Suppressor macrophage treated with lipopolysaccharide for 1 hour (primary cell): Measurements from ENCODE around the gene PHF14.

ENCODE experiments used
- DNase-seq, 3 donors: peaks; one replicate each; pipeline ENCODE4 v3.0.0-alpha.2; 2020 to 2022

The PHF14 gene

DNA sequence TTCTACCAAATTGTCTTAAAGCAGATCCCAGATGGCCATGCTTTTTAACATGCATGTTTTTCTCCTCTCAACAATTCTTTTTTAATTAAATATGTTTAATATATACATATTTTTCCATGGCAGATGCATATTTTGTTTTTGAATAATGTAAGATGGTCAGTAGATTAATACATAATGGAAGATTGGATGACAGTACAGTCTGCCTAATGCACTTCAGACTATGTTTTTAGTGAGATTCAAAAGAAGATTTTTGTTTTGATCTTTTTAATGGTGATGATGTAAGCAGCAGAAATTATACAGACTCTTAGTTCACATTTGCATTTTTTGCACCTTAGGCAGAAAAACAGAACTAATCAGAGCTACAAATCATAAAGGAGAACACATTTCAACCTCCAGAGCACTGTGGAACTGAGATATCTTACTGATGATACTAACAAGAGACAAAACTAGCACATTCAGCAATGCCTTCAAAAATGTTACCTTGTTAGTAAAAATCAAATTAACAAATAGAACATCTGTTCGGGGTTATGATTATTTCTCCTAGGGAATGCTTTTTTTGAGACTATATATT is 203.4 kb downstream of the PHF14 start:
- no peak for DNase-seq

DNA sequence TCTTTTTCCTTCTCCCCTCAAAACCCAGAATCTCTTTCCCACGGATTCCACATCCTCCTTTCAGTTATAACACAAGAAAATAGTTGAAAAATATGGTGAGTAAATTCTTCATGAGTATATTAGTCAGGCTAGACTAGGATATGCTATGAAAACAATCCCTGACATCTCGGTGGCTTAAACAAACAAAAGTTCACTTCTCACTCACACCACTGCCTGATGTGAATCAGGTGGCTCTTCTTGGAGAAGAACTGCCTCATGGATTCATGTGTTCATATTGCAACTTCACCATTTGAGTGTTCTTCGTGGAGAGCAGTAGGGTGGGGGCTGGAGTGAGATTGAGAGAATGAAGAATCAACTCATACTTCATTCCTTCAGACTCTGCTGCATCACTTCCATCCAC is 204.1 kb downstream of the PHF14 start:
- no peak for DNase-seq

DNA sequence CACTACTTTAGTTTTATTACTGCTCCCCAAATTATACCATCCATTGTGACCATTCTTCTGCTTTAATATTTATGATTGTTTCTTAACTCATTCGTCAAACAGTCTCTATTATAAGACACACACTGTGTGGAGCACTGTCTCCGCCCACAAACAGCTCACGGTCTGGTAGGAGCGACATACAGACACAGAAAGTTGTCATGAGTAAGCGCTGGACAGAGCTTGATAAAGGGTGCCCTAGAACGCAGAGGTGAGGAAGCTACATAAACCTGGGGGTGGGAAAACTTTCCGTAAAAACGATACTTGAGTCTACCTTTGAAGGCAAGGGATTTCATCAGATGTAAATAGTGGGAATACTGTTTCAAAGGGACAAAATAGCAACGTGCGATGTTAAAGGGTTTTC is 207.9 kb downstream of the PHF14 start:
- no peak for DNase-seq

DNA sequence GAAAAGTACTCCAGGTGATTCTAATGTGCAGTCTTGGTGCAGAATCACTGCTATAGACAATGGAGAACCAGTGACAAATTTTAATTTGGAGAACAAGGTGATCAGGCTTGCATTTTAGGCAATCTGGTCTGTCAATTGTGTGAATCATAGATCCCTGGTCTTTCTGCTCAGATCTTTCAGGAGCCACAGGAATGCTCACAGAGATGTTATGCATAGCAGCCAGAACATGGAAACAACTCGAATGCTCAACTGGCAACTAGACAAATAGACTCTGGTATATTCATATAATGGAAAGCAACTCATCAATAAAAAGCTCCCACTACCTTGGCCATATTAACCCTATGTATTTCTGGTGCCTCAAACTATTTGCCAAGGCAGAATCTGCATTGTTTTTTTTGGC is 209.1 kb downstream of the PHF14 start:
- DNase-seq: no peak

DNA sequence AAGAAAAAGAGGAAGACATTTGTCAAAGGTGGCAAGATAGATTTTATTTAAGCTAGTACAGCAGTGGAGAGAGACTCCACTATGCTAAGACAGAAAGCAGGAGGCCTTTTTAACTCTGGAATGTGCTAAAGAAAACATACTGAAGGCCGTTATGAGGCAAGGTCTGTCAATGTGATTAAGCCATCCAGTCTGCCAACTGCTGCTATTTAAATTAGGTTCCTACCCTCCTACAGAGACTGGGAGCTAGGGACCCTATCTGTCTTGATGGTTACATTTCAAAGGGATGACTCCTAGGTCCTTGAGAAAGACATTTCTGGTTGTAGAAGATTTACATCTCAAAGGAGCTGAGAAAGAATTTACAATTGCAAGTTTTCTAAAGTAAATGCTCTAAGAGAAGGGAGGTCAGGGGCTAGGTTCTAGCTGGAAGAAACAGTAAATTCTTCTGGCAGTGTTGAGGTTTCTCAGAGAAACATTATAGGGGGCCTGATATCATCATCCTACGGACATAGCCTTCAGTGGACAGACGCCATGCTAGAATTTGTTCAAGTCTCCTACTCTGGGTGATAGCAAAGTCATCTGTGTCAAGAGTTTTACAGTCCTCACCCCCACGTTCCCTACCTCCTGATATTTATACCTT is 211.6 kb downstream of the PHF14 start:
- DNase-seq: no peak

DNA sequence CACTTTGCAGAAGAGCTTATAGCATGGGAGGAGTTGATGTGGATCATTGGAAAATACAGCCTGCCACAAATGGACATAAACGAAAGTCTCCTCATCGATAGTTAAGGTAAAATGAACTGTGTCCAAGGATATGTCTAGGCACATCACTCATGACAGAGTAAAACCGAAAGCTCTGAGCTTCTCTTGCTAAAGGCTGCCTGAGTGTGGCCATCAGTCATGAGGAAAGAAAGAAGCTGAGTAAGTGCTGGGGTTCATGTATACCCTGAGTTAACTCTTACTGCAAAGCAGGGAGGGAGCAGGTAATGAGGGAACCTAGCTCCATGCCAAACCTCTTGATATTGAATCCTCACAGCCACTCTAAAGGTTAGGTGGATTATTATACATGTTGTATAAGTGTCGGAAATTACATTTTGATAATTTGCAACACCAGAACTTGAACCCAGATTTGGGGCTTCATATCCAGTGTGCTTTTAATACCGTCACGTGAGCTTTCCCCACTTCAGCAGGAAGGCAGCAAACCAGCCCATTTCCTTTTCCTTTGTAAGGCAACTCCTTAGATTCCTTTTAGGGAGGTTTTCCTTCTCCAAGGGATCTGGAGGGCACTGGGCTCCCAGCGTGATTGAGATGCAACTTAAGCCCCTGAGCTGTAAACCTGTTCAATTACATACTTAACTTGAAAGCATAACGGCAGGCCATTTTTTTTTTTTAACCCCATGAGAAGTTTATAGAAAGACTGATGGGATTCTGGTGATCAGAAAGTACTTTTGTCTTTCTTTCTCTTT is 215.0 kb downstream of the PHF14 start:
- no peak for DNase-seq

DNA sequence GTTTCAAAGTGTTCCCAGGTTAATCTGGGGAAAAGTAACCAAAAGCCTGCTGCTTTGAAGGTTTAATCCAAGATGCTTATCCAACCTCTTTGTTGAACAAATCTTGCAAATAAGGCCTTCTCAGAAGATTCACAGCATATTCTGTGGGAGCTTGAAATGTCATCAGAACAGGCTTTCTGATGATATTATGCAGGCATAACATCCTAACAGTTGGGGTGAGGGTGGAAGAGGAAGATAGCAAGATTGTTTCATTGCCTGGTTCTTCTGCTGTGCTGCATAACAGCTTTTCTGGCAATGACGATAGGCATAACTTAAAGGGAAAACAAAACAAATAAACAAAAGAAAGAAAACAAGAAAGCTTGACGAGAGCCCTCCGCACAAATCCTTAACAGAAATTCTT is 217.4 kb downstream of the PHF14 start:
- DNase-seq: no peak

DNA sequence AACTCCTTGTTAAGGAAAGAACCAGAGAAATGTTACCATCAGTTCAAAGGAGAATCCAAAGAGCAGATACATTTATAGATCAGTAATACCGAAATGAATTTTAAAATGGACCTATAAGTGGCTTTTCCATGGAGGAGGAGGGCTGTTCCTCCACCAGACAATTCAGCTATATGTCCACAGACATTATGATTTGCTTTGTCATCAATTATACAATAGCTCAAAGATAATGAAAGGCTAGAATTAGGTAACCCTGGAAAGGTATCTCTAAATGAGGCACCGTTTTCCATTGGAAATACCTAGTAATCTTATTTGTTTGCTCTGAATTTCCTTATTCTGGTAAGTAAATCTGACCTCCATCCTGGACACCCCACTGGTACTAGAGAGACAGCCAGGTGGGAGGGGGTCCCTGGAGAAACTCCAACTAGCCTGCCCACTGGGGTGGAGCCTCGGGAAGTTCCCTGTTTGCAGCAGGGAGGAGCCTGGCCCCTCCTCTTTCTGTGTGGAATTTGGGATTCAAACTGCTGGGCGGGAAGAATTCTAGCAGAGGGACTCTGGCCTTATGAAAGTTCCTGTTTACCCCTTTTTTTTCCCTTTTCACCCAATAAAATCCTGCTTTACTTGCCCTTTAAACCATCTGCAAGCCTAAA is 218.0 kb downstream of the PHF14 start:
- no peak for DNase-seq

DNA sequence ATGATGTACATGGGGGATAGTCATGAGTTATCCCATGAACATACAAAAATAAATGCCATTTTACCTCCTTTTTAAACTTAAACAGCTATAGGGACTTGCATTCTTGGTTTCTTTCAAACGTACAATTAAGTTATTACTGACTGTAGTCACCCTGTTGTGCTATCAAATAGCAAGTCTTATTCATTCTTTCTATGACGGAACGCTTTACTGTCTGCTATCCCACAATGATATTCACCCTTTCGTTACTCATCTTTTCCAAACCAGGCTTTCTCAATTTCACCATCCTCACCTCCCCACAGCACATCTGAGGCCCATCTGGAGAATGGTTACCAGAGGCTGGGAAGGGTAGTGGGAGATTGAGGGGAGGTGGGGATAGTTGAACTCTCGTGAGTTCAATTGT is 218.8 kb downstream of the PHF14 start:
- no peak for DNase-seq

DNA sequence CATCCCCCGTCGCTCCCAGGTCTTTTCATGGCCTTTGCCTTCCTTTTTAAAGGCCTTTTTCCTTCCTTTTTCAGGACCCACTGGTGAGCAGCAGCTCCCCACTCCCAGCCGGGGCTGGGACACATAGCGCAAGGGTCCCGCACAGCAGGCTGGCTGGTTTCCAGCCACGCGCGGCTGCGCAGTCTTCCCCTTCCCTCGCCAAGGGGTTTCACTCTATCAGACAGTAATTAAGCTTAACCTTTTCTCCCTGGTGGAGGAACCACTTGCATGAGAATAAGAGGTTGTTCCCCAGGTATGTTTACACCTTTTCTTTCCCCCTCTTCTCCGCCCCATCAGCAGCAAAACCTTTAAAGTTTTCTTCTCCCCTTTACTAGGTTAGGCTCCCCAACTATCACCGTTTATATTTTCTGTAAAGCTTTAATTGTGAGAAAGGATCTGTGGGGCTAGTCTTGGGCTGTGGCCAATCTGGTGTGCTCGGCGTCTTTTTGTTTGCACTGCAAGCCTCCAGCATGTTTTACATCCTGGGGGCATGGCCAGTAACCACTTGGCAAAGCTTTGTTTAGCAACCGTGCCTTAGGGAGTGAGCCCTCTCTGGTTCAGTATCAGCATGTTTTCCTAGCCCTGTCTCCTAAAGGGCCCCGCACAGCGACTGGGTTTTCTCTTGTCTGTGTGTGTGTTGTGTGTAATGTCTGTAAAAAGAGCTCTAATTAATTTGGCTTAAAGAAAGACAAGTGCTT is 219.6 kb downstream of the PHF14 start:
- DNase-seq: no peak

DNA sequence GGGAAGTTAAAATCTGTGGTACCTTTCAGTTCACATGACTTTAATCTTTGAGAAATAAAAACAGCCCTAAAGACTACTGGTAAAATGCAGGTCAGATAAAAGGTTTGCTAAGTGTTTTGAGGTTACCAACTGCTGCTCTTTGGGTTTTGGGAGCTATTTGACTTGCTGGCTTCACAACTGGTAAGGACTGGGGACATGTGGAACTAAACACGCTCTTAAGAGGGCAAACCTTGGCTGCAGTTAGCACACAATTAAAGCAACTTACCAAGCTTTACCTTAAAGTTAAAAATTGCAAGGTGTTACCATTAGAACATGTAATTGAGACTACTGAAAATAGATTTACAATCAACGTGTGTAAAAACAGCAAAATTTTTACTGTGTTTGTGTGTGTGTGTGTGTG is 220.2 kb downstream of the PHF14 start:
- DNase-seq: no peak

DNA sequence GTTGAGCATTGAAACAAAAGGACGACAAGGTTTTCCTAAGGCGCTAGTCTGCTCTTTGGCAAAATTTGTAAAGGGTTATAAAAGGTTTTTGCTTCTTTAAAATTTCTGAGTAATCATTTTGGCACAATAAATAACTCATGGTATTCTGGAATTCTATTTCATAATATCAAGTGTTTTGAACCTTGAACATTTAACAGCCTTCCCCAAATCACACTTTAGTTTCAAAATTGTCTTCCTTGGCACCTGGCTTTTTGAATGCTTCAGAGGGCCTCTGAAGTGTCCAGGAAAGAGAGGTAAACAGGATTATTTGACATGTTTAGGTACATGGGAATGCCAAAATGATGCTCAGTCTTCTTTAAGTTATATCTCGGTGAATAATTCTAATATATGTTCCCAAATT is 220.8 kb downstream of the PHF14 start:
- no peak for DNase-seq

DNA sequence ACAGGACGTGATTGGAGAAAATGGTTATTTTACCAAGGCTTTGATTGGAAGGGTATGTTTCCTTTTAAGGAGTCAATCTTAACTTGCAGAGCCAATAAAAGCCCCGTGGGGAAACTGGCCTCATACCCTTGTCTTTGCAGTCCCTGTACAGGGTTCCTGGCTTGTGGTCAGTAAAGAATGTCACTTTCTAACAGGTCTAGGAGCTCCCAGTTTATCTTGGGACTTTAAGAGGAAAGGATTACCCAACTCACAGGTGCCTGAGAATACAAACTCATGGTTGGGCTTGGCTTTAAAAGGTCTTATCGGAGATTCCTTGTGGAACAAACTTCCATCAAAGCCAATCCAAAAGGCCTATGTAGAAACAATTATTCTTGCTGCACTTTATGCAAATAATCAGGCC is 221.8 kb downstream of the PHF14 start:
- no peak for DNase-seq

DNA sequence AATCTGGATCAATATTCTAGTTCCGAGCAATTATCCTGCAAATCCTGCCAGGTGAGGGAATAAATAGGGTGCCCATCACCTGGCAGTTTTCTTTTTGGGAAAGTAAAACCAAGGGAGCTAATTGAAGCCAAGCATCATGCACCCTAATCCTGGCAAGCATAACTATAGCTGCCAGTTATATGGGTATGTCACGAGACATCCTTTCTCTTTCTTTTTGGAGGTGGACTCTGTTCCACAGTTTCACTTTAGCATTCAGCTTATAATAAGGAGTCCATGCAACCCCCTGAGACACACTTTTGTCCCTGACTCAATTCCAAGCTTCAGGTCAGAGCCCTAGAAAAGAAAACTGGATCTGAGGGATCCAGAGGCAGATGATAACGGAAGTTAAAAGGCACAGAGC is 222.5 kb downstream of the PHF14 start:
- no peak for DNase-seq

DNA sequence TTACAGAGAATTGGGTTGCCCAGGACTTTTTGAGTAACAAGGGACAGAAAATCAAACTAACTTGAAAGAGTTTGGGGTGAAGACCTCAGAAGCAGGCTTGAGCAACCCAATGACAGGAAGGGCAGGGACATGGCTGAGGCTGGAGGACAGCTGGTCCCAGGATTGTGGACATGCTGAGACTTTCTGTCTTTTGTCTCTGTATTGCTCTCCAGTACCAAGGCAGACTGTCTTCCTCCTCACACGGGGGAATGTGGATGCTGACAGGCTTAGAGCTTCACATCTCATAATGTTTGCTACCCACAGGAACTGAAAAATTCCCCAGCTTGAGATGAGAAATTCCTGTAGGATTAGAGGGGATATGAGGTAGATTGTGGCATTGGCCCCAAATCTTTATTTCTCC is 229.6 kb downstream of the PHF14 start:
- DNase-seq: no peak

DNA sequence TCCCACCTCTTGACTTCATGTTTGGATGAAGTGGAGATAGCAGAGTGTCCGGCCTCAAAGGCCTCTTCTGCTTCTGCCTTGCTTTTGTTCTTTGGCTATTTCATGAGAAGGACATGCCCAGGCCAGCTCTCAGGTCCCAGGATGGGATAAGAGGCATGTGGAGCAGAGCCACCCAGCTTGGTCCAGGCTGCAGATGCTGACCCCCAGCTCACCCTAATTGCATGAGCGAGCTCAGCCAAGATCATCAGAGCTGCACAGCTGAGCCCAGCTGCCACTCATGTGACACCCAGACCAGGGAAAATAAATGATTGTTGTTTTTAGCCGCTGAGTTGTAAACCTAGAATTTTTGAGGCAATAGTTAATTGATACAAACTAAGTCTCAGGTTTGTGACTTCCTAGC is 230.0 kb downstream of the PHF14 start:
- no peak for DNase-seq

DNA sequence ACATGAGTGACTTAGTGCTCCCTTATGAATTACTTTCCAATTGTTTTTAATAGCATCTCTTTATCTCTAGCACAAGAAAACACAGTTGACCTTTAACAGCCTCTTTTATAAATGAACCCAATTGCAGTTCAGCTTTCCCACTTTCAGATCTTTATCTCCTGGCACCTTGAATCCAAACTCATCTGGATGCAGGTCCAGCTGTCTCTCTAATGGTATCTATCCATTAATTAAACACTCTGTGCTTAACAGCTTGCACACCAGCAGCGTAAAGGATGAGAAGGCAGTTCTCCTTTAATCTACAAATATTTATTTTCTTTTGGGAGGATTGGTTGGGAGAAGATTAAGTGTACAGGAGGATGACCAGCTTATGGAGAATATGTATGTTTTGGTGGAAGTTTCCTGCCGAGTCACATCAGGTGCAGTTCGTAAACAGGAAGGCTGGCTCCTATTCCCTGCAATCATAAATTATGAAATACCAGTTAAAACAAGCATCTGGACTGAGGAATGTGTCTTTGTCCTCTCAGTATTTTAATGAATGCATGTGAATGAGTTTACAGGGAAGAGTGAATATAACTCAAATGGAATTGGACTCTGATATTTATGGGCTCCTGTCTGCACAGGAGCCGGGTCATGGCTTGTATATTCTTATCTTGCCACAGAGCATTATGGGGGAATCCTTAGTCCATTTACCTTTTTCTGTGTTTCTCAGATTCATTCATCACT is 232.7 kb downstream of the PHF14 start:
- no peak for DNase-seq

DNA sequence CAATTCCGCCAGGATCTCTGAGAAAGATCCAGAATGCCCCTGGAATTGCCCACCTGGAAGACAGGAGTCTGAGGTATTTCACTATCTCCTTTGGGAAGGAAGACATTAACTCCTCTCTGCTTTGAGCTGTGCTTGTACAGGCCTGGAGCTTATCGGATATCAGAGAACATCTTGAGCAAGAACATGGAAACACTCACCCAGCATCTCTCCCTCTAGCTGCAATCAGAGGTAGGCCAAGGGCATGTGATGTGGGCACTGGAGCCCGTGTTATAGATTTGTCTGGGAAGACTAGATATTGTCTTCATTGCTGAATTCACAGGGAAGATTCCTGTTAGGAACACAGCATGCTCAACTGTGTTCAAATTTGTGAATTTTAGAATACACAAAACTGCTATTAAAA is 233.9 kb downstream of the PHF14 start:
- no peak for DNase-seq

DNA sequence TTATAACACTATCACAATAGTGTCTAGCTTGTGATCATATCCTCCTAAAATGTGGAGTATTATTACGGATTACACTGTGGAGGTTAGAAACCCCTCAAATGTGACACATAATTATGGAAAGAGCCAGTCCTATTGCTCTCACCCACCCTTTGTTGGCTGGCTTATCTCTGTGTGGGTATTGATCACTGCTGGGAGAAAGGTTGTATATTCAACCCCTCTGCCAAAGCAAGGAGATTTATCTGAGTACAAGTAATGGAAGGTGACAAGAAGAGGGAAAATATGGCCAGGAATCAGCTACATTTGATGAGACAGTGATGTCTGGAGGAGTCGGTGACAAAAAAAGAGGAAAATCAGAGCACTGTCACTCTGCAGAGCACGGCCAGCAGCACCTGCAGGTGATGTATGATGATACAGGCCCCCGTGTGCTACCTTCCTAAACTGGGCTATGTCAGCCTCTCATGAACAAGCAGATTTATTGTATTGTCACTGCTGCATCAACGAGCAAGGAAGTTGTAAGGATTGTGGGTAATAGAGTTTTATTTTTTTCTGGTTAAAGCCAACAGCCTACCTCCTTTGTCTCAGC is 235.3 kb downstream of the PHF14 start:
- DNase-seq: no peak

DNA sequence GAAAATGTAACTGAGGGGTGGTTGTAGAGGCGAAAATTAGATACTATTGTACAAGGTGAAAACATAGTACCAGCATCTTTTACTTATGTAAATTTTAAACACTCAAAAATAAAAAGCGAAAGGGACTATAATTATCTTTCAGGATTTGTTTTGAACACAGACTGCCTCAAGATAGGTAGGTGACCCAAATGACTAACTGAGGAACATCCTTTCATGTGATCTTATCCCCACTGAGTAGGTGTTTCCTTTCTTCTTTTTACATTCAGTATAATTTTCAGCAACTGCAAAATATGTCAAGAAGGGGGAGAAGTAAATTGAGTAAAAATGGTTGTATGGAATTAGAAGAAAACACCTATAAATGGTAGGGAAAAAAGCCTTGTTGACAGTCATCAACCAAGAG is 236.7 kb downstream of the PHF14 start:
- no peak for DNase-seq

DNA sequence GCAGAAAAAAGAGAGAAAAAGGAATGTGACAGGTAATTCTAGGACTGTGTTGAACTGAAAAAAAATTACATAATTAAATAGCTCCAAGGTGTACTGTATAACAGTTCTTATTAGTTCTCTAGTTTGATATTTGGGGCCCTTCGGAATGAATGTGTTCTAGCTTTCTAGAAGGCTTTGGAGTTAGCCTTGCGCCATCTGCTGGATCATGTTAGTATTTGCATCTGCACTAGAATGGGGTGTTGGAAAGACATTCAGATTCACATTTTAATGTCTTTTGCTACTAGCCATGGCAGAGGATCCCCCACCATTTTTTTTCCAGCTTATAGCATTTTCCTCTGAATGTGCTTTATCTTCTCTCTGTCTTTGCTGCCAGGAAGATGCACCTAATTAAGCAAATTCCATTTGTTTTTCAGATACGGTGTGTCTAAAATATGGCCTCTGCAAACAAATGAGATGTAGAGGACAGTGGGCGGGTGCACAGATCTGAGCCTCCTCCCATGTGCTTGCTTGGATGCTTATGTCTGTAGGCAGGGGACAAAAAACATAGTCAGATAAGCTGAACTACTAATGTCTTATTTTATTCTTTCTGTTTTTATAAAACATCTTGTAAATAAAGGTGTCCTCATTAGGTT is 238.5 kb downstream of the PHF14 start:
- peak; percentile 76 to 85 (median 82) for DNase-seq

DNA sequence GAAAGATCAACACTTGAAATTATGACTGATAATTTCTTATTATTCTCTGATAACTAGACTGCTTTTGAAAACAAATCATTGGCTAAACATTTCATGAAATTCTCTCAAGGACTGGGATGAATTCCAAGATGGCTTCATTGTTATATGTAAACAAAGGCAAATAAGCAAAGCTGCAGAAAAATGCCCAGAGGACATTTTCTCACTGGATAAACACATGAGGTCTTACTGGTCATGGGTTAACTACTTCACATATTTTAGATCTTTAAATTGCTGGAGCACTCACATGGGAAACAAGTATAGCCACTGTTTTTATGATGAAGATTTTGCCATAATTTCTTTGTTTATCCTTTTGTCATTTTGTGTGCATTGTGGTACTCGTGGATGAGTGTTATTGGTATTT is 239.1 kb downstream of the PHF14 start:
- DNase-seq: no peak
